Activated naive CD4-positive, alpha-beta T cell (primary cell): ENCODE data around the gene CDKN3.
A peak's percentile ranks its signal among the peaks of the same experiment; 100 is the strongest.

ENCODE experiments used
- DNase-seq, 4 experiments: peaks; one replicate each; lab custom pipeline; 2025; lab: John Stamatoyannopoulos, UW

The CDKN3 gene, protein sequence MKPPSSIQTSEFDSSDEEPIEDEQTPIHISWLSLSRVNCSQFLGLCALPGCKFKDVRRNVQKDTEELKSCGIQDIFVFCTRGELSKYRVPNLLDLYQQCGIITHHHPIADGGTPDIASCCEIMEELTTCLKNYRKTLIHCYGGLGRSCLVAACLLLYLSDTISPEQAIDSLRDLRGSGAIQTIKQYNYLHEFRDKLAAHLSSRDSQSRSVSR

DNA sequence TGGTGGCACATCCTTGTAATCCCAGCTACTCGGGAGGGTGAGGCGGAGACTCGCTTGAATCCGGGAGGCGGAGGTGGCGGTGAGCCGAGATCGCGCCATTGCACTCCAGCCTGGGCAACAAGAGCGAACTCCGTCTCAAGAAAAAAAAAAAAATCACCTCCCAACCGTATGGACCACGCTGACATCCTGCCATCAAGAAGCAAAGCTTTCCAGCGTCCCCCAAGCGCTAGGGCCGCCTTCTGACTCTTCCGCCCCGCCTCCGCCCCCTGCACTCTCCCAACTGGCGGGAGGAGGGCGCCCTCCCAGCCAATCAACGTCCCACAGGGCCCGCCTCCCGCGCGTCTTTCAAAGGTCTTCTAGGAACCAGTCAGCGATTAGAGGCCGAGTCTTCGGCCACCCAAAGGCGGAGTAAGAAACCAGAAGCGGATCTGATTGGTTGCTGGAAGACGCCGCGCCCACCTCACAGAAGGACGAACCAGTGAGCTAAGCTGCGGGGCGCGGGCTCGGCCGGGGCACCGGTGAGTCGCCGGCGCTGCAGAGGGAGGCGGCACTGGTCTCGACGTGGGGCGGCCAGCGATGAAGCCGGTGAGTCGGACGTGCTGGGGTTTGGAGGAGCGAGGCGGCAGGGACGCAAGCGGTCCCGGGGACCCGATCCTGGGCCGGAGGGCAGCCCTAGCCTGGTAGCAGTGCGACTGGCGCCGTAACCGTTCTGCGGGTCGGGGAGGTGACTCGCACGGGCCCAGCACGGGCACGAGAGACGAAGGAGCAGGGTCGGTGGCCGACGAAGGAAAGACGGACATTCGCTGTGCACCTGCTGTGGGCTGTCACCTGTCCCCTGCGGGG is at the start of gene CDKN3:
TSS of gene CDKN3 (plus strand) at position 515 of the 843 bp plus-strand sequence. CDS start at position 577, 62 bp downstream.
- DNase-seq, result peak; percentile 84 to 96 (median 90)

DNA sequence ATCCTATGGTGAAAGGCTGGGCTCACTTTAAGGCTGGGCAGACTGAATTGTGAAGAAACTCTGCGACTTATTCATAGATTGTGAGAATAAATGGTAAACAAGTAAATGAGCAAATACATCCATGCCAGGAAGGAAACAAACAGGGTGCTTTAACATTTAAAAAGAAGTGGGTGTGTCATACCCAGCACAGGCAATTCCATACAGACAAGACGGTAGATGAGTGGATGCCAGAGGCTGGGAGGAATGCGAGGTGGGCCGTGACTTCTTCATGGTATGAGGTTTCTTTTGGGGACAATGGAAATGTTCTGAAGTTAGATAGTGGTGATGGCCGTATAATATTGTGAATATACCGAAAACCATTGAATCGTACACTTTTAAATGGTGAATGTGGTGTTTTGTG is 49.8 kb upstream of the CDKN3 start:
- no peak for DNase-seq

DNA sequence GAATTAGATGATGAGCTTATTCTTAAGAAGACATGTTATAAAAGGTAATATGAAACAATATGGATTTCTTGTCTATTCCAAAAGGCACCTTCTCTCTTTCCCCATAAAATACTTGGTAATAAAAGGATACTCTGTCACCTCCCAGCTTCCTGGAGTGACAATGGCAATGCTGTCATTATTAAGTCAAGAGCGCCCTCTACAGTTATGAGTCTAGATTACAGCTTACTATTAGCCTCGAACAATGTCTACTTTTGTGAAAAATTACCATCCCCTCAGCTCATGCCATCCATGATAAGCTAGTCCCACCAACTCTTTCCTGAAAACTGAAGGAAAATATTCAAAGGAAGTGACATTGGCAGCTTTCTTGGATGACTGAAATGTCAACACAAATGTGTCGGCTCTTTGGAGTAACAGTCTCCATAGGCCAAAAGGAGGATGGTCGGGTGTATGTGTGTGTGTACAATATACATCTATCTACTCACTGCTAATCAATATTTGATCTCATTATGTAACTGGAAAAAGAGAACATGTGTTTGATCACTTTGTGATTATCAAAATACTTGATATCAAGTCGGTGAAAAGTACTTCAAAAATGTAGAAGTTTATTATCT is 48.7 kb upstream of the CDKN3 start:
- no peak for DNase-seq

DNA sequence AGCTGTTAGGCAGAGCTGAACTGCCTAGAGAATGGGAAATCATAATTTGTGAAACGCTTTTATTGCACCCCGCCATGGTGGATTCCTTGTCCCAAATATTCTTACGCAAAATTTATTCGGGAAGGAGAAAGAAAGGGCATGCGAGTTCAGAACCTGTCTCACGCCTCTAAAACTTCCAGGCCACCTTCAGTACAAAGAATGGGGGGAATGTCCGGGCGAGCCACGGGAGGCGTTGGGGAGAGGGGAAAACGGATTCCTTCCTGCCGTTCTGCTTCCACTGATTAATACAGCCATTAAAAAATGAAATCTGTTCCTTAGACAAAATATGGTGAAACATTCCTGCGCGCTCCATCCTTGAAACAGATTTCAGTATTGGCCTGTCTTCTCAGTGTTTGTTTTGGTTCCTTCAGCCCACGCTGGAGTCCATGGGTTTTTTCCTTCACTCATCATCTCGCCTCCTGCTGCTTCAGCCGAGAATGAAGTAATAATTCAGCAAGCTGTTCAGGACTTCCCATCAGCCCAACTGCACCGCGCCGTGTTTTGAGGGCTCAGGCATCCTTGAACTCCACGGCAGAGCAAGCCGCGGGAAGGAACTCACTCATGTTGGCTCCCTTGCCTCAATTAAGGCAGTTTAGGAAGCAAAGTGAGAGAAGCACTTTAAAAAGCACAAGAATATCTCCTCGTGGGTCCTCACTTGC is 47.7 kb upstream of the CDKN3 start:
- no peak for DNase-seq

DNA sequence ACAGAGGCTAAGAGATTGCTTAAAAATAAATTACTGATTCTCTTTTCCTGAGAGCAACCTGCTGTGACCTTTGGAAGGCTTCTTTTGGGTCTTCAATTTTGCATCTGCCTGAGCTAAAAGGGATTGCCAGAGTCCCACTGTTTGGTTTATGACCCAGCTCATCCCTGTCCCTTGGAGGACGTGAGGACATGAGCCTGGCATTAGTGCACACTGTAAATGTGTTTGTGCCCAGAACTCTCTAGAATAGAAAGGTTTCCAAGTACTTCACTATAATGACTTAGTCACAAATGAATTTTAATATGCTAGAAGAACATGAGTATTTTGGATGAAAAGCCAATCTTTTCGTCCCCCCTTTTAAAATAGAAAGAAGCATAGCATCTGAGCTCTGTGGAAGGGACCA is 47.1 kb upstream of the CDKN3 start:
- no peak for DNase-seq

DNA sequence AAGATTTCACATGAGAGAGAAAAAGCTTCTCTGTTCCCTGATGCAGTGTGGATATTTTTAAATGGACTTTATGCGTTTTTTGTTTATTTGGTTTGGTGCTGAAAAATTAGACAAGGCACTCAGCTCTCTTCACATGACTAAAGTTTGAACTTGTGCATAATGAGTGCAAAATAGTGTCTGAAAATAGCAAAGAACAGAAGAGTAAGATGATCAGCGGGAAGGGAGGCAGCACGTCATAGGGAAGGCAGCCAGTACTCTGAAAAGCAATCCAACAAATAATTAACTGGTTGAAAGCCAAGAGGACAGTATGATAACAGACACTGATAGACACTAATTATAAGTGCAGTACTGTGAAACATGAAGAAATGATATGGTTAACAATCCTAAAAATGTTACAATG is 46.6 kb upstream of the CDKN3 start:
- no peak for DNase-seq

DNA sequence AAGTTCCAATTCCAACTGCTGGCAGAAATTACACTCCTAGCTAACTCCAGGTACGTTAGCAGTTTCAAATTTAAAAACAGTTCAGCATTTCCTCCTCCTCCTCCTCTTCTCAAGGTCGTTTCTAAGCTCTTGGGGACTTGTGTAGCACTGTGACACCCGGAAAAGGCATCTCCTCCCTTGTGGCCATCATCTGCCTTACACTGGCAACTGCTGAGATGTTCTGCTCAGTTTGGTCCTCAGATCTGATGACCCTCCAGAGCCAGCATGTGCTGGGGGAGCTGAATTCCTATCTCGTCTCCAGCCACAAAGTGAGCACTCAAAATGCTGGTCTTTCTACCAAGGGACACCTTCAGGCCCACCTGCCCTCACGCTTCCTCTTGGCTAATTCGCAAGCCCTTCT is 43.5 kb upstream of the CDKN3 start:
- no peak for DNase-seq

DNA sequence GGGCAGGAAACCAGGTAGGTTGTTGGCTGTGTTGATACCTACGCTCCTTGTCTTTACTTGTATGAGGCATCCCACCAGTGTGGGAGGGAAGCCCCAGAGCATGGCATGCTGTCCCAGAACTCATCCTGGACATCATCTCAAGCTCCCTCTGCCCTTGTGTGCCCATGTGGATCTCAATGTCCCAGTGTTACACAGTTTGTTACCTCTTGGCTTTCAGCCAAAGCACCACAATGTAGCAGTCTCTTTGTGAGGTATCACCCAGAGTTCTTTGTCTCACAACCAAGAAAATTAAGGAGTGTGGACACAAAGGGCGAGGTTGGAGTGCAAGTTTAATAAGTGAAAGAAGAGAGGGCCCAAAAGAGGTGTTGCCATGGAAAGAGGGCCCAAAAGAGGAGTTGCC is 43.1 kb upstream of the CDKN3 start:
- DNase-seq, result no peak

DNA sequence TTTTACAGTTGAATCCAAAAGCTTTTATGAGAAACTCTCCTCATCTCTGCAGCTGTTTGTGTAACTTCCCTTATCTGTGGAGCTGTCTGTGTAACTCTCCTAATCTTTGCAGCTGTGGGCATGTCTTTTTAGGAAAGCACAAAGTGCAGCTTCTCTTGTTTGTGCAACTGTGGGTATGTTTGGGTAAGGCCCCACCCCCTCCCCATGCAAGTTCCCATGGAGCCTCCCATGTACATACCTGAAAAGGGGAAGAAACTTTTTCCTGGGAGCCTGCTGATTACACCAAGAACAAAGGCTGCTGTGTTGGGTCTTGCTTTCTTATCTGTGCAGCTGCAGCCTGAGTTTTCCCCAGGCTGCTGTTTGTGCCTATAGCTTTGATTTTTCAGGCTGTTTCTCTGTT is 42.7 kb upstream of the CDKN3 start:
- no peak for DNase-seq

DNA sequence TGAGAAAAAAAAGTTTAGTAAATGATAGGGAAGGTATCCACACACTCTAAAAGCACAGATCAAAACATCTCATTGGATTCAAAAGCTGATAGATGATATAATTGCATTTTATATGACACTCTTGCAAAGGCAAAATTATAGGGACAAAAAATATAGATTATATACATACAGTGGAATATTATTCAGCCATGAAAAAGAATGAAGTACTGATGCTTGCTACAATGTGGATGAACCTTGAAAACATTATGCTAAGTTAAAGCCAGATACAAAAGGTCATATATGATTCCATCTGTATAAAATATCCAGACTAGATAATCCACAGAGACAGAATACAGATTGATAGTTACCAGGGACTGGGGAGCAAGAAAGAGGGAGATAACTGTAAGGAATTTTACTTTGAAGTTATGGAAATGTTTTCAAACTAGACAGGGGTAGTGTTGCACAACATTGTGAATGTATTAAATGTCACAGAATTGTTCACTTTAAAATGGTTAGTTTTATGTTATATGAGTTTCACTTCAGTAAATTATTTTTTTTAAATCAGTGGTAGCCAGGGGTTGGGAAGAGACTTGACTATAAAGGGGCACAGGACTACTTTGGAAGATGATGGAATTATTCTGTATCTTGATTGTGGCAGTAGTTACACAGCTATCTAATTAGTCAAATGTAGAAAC is 41.7 kb upstream of the CDKN3 start:
- no peak for DNase-seq

DNA sequence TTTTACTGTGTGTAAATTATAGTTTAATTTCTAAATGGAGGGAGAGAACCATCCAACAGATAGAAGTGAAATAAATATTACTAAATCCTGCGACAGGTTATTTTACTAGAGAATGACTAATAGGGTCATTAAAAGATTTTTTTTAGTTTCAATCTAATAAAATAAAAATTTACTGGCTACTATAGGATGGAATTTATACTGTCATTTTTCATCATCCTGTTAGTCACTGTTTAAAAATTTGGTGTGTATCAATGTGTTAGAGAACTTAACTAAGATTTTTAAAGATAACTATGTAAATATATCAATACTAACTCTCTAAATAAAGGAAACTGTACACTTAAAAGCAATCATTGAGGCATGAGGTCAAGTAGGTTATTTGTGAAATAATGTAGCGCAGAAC is 41.1 kb upstream of the CDKN3 start:
- no peak for DNase-seq

DNA sequence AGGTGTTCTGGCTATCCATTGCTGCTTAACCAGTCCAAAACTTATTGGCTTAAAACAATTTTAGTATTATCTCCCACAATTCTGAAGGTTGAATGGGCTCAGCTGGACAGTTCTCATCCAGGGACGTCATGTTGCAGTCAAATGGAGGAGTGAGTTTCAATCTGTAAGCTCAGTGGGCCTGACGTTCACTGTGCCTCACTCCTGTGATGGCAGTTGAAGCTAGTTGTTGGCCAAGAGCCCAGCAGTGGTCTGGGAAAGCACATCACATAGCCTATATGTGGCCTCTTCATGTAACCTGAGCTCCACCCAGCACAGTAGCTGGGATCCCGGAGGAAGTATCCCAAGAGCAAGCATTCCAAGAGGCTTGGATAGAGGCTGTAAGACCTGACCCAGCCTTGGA is 40.6 kb upstream of the CDKN3 start:
- no peak for DNase-seq

DNA sequence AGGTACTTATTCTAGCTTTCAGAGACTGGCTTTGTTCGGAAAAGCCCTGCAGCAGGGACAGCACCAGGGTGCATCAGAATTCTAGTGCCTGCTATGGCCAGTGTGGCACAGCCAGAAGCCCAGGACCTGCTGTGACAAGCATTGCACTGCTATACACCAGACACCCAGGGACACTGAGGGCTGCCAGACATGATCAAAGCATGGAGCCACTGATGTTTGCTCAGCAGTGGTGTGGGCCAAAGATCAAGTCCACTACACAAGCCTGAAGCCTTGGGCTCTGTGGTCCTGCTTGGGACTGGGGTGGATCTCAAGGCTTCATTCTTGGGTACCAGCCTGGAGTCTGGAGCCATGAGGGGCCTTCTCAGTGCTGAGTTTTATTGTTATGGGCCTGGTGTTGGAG is 36.1 kb upstream of the CDKN3 start:
- no peak for DNase-seq

DNA sequence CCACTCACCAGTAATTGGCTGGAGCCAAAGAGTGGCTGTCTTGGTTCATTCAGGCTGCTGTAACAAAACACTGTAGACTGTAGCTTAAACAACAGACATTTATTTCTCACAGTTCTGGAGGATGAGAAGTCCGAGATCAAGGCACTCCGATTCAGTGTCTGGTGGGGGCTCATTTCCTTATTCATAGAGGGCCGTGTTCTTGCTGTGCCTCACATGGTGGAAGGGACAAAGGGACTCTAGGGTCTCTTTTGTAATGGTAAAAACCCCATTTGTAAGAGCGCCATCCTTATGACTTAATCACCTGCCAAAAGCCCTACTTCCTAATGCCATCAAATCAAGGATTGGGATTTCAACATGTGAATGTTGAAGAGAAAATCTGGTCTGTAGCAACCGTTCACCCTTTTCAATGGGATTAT is 34.7 kb upstream of the CDKN3 start:
- DNase-seq, result no peak

DNA sequence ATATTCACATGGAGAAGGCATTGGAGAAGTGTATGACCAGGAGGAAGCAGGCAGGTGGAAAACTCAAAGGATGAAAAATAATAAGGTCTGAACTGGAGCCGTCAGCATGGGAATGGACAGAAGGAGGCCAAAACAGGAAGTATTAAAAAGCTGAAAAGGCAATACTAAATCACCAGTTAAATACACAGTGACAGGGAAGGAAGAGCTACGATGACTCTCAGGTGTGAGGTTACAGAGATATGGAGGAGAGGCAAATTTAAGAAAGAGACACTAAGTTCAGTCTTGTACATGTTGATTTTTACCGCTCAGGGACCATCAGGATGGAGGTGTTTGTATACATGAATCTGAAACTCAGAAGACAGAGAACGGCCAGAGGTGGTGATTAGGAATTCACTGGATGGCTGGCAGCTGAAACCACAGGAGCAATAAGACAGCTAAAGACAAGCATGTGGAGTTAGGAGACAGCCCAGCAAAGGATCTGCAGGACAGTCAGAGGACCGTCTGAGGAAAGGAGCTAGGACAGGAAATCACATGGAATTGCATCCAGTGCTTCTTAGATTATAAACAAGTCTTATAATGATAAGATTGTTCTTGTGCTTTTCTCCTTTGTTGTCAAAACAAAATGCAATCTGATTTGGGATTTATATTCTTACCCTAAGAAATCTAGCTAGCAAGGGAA is 33.9 kb upstream of the CDKN3 start:
- no peak for DNase-seq

DNA sequence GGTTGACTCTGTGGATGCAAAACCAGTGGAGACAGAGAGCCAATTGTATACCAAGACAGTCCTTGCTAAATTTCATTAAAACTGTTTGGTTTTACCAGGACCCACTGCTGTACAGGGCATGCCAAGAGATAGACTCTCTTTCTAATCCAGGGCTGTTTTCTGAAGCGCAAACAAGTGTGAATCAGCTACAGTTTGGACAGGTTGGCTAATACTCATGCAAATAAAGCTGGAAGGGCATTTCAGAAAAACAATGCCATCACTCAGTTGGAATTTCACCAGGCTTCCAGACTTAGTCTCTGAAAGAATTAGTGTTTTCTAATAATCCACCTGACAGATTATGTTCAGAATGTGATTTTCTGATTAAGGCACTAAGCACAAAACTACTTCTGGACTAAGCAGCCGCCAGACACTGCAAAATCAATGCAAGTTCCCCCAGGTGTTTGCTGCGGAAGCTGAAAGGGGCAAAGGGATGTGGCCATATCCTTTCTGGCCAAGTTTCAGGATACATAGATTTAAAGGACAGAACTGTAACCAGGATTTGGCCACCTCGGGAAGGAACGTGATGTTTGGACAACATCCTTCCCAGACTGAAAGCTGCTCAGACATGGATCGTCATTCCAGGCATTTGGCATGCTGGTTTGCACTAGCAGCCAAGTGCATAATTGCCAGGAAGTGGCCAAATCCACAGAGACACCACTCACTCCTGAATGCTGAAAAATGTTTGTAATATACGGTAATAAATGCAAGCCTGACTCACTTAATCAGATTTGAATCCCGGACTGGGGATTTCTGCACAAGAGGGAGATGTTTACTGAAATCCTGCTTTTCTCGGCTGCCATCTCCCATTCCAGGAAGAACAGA is 32.0 kb upstream of the CDKN3 start:
- no peak for DNase-seq

DNA sequence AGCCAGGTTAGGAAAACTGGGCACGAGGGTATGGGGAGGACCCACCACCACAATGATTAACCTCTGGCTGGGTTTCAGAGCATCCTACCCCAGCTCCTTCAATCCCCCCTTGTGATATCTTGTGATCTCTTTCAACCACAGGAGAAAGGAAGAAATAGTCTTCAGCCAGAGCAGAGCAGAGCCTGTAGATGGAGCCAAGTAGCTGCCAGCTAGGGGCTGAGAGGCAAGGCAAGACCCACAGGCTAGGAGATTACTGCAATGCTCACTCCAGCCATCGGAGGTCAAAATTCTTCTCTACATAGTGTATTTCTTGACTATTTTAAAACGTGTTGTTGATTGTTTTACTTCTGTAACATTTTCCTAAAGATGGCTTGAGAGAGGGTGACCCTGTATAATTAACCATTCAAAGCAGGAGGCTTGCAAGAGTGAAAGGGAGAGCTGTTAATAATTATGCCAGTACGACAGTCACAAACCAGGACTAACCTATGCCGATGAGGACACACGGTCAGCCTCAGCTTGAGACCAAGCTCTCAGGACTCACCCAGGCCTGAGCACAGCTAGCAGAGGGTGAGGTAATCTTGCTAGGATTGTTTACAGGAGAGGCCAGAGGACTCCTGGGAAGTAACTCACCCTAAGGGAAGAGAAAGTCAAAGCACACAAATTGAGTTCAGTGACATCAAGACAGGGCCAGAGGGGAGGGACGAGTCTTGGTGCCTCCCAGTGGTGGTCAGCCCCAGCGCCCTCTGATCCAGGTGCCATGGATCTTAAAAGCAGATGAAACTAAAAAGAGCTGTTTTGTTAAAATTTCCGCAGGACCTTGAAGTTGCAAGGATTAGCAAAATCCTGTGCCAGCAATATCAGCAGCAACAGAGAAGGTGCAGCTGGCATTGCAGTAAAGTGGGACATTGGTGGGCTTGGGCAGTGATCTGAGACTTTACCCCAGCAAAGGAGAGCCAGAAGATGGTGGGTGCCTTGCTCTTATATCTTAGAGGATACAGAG is 29.8 kb upstream of the CDKN3 start:
- peak in 1 of 4 experiments; percentile 12 for DNase-seq

DNA sequence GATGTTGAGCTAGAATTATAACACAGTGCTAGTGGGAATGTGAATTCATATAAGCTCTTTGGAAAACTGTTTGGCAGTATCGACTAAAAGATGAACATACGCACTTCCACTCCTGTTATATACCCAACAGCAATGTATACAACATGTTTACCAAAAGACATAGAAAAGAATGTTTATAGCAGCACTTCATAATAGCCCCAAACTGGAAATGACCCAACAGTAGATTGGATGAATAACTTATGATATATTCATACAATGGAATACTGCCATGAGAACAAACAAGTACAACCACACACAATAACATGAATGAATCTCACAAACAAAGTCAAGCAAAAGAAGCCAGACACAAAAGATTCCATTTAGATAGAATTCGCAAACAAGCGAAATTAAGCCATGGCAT is 28.5 kb upstream of the CDKN3 start:
- no peak for DNase-seq

DNA sequence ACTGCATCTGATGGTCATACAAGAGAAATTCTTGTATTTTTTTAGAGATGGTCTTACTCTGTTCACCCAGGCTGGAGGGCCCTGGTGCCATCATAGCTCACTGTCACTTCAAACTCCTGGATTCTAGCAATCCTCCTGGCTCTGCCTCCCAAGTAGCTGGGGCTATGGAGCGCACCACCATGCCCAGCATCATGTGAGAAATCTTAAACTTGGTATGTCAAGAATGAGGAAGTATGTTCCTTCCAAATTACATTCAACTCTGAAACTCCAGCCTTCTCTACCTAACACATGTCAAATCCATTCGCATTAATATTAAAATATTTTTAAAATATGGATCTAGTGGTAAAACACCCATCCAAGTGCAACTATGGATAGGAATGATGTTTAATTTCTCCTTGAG is 27.5 kb upstream of the CDKN3 start:
- DNase-seq, result no peak
